Measurements from ENCODE around the gene MEF2A.

- TF ChIP-seq SIN3A (IDR thresholded peaks at IDR 0.05; ENCODE audit: borderline replicate concordance, insufficient read depth, low read length): no peak
- TF ChIP-seq POLR2AphosphoS5 (IDR thresholded peaks at IDR 0.05; ENCODE audit: low read depth, low read length): no peak
- no peak for TF ChIP-seq TAF1 (IDR thresholded peaks at IDR 0.05; ENCODE audit: borderline replicate concordance, insufficient read depth, low read length)
- TF ChIP-seq REST (IDR thresholded peaks at IDR 0.05; ENCODE audit: insufficient read depth in 1 of 2, low read depth in 2 of 2, low read length in 2 of 2): no peak
- TF ChIP-seq FOXP2 (optimal IDR thresholded peaks at IDR 0.05; ENCODE audit: borderline replicate concordance, extremely low read depth, extremely low read length, insufficient read depth): no peak
Measured at GRCh38 chr15:99584081-99584600, 18.4 kb downstream of the MEF2A start.
